Measurements from ENCODE around the gene SKOR1.
A peak's percentile ranks its signal among the peaks of the same experiment; 100 is the strongest.

The SKOR1 gene

GRCh38 chr15:67873777-67874176 is 48.5 kb downstream of the SKOR1 start:
- no peaks in the 10 kb centered on the region; the same call in 1 of the 2 replicates for H3K27me3 ChIP-seq (ENCODE audit: insufficient read depth, low read length)
- no peak overlapping the region for H3K9ac ChIP-seq (ENCODE audit: low read length)
- no peaks in the 10 kb centered on the region; the same call in 1 of the 2 replicates for H3K36me3 ChIP-seq (ENCODE audit: insufficient read depth, low read length)
- H3F3A ChIP-seq (ENCODE audit: insufficient read depth, low read length): no peaks in the 10 kb centered on the region
- H3K4me2 ChIP-seq (ENCODE audit: low read length): no peak overlapping the region
- H4K20me1 ChIP-seq (ENCODE audit: insufficient read depth, low read length): no peaks in the 10 kb centered on the region
- H3K9me2 ChIP-seq (ENCODE audit: low read depth, low read length): no peaks in the 10 kb centered on the region
- H3K79me2 ChIP-seq (ENCODE audit: insufficient read depth, low read length): no peaks in the 10 kb centered on the region
- H2AFZ ChIP-seq (ENCODE audit: low read length): no peak overlapping the region
- H3K27ac ChIP-seq (ENCODE audit: low read depth, low read length, poor library complexity, severe bottlenecking): no peak overlapping the region
- peaks cover 23% of the 10 kb centered on the region for H3K9me3 ChIP-seq (ENCODE audit: low read length)
- no peak overlapping the region for H3K4me3 ChIP-seq (ENCODE audit: low read depth, low read length, poor library complexity, severe bottlenecking)
- TF ChIP-seq, protein P1, sequence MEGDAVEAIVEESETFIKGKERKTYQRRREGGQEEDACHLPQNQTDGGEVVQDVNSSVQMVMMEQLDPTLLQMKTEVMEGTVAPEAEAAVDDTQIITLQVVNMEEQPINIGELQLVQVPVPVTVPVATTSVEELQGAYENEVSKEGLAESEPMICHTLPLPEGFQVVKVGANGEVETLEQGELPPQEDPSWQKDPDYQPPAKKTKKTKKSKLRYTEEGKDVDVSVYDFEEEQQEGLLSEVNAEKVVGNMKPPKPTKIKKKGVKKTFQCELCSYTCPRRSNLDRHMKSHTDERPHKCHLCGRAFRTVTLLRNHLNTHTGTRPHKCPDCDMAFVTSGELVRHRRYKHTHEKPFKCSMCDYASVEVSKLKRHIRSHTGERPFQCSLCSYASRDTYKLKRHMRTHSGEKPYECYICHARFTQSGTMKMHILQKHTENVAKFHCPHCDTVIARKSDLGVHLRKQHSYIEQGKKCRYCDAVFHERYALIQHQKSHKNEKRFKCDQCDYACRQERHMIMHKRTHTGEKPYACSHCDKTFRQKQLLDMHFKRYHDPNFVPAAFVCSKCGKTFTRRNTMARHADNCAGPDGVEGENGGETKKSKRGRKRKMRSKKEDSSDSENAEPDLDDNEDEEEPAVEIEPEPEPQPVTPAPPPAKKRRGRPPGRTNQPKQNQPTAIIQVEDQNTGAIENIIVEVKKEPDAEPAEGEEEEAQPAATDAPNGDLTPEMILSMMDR (IDR thresholded peaks at IDR 0.05; ENCODE audit: low read length): no peak
- no peak for TF ChIP-seq EZH2 (IDR thresholded peaks at IDR 0.05; ENCODE audit: borderline replicate concordance, low read length)
- H3K4me1 ChIP-seq (ENCODE audit: insufficient read depth, low read length, severe bottlenecking): no peaks in the 10 kb centered on the region

DNA sequence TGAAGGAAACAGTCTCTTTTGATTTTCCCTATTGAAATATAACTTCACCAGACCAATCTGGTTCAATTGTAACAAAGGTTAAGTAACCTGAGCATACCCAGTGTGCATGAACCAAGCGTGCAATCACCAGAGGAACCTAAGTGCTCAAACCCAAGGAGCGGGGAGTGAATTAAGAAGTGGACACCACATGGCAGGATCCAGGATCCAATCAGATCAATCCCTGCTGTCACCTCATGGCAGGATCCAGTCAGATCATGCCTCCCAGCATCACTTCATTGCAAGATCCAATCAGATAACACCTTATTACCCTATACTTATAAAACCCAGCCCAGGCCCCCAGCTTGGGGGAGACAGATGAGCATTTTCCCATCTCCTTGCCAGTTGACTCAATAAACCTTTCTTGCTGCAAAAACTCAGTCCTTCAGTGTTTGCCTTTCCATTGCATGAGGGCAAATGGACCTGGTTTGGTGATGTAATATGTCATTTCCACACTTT is 53.5 kb downstream of the SKOR1 start:
- Histone ChIP-seq H4K20me1 (ENCODE audit: insufficient read depth, low read length) (no peaks in the 10 kb centered on the region), H3K4me3 (ENCODE audit: low read depth, low read length, poor library complexity, severe bottlenecking) (no peak overlapping the region), H3K79me2 (ENCODE audit: insufficient read depth, low read length) (no peaks in the 10 kb centered on the region), H3F3A (ENCODE audit: insufficient read depth, low read length) (no peaks in the 10 kb centered on the region), H3K27me3 (ENCODE audit: insufficient read depth, low read length) (no peaks in the 10 kb centered on the region; the same call in 1 of the 2 replicates), H2AFZ (ENCODE audit: low read length) (no peak overlapping the region), H3K9me2 (ENCODE audit: low read depth, low read length) (no peaks in the 10 kb centered on the region), H3K4me1 (ENCODE audit: insufficient read depth, low read length, severe bottlenecking) (peaks cover 49% of the 10 kb centered on the region), H3K27ac (ENCODE audit: low read depth, low read length, poor library complexity, severe bottlenecking) (no peak overlapping the region), H3K4me2 (ENCODE audit: low read length) (no peak overlapping the region), H3K9ac (ENCODE audit: low read length) (no peak overlapping the region), H3K36me3 (ENCODE audit: insufficient read depth, low read length) (no peaks in the 10 kb centered on the region), H3K9me3 (ENCODE audit: low read length) (peaks cover under 1% of the 10 kb centered on the region; the same call in 1 of the 2 replicates)
- TF ChIP-seq, protein P1 (IDR thresholded peaks at IDR 0.05; ENCODE audit: low read length): no peak

- H4K20me1 ChIP-seq (ENCODE audit: insufficient read depth, low read length): no peaks in the 10 kb centered on the region
- H3K27ac ChIP-seq (ENCODE audit: low read depth, low read length, poor library complexity, severe bottlenecking): no peak overlapping the region
- no peaks in the 10 kb centered on the region for H3K79me2 ChIP-seq (ENCODE audit: insufficient read depth, low read length)
- H3K36me3 ChIP-seq (ENCODE audit: insufficient read depth, low read length): no peaks in the 10 kb centered on the region
- H3K9me3 ChIP-seq (ENCODE audit: low read length): no peaks in the 10 kb centered on the region
- TF ChIP-seq, protein P1 (IDR thresholded peaks at IDR 0.05; ENCODE audit: low read length): no peak
- no peak for TF ChIP-seq EZH2 (IDR thresholded peaks at IDR 0.05; ENCODE audit: borderline replicate concordance, low read length)
- H2AFZ ChIP-seq (ENCODE audit: low read length): no peak overlapping the region; the same call in 1 of the 2 replicates
- H3K9ac ChIP-seq (ENCODE audit: low read length): no peak overlapping the region
- no peaks in the 10 kb centered on the region for H3K9me2 ChIP-seq (ENCODE audit: low read depth, low read length)
- H3K27me3 ChIP-seq (ENCODE audit: insufficient read depth, low read length): no peaks in the 10 kb centered on the region
- H3F3A ChIP-seq (ENCODE audit: insufficient read depth, low read length): no peaks in the 10 kb centered on the region
- peaks cover 57% of the 10 kb centered on the region for H3K4me1 ChIP-seq (ENCODE audit: insufficient read depth, low read length, severe bottlenecking)
- 0 out of 2 replicates have a peak overlapping the region, but pooled peaks have one; percentile 14 for H3K4me2 ChIP-seq (ENCODE audit: low read length)
- no peak overlapping the region for H3K4me3 ChIP-seq (ENCODE audit: low read depth, low read length, poor library complexity, severe bottlenecking)
These were observed 54.3 kb downstream of the SKOR1 start for GRCh38 chr15:67879440-67880129.

Measured in OCI-LY1 (cell line).